AG10803 (cell line): ENCODE results near the gene SRP68.
"Not testable (repeated sequence)": the region's sequence is repeated elsewhere in the genome, so short reads cannot be mapped to it uniquely, and the experiment has no call there.

Experiments used
- DNase-seq: peaks from one replicate; pipeline ENCODE4 v3.0.0; 2010; ENCODE audit warnings: low read depth
- H3K4me3 ChIP-seq: 2 replicates; pipeline ENCODE4 v1.5.1; 2011; ENCODE audit warnings: mild to moderate bottlenecking, low read length, control low read depth
- TF ChIP-seq, protein P1 (sequence below): conservative IDR thresholded peaks from 2 replicates; pipeline ENCODE4 v1.5.1; 2011; ENCODE audit warnings: mild to moderate bottlenecking, low read length, control low read depth, inconsistent platforms

The SRP68 gene

DNA sequence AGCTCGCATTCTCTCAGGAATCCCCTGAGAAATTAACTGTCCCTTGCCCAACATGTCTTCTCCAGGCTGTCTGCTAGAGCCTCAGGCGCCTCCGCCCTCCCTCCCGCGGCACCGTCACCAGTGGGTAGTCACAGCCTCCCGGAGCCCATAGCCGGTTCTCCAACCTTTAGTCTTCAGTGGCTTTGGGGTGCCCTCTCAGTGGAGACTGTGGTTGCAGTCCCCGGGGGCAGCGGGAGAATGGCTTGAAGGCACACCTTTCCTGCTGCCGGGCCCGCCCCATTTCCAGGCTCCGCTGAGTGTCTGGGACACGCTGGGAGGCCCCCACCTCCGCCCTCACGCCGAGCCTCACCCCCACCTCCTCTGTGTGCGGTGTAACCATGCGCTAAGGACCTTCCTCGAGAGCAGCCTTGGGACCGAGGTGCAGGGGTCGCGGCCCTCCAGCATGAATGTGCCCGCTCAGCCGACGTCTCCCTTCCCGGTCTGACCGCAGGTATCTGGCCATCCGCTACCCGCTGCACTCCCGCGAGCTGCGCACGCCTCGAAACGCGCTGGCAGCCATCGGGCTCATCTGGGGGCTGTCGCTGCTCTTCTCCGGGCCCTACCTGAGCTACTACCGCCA lies 3.9 kb upstream of the SRP68 start:
- no peak overlapping the region for H3K4me3 ChIP-seq
- DNase-seq, result no peak
- TF ChIP-seq, protein P1, sequence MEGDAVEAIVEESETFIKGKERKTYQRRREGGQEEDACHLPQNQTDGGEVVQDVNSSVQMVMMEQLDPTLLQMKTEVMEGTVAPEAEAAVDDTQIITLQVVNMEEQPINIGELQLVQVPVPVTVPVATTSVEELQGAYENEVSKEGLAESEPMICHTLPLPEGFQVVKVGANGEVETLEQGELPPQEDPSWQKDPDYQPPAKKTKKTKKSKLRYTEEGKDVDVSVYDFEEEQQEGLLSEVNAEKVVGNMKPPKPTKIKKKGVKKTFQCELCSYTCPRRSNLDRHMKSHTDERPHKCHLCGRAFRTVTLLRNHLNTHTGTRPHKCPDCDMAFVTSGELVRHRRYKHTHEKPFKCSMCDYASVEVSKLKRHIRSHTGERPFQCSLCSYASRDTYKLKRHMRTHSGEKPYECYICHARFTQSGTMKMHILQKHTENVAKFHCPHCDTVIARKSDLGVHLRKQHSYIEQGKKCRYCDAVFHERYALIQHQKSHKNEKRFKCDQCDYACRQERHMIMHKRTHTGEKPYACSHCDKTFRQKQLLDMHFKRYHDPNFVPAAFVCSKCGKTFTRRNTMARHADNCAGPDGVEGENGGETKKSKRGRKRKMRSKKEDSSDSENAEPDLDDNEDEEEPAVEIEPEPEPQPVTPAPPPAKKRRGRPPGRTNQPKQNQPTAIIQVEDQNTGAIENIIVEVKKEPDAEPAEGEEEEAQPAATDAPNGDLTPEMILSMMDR, result no peak

DNA sequence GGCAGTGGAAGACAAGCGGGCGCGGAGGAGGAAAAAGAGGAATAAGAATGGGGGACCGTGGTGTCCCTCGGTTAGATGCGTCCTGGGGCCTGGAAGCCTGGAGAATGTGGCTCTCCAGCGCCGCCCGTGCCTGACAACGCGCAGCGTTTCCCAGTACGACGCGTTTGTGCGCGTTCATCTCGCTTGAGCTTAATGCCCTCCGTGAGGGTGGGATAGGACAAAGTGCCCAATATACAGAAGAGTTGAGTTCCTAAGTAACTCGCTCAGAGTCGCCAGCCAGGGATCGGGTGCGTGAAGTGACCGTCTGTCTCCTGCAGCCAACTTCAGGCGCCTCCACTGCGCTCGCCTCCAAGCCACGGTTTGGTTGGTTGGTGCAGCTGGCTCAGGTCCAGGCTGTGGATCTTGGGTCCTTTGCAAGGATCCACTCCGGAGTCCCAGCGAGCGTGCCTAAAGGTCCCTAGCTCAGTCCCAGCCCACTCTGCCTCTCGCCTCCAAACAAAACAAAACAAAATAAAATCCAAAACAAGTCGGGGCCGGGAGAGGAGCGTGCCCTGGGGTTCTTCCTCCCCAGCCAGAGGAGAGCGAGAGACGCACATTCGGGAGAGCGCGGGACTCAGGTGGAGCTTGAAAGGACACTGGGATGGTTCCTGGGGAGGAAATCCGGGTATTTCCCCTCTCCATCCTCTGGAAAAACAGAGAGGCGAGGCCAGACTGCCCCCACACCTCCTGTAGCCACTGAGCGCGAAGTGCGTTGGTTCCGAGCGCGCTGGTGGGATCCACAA lies 3.2 kb upstream of the SRP68 start:
- no peak for DNase-seq
- no peak overlapping the region for H3K4me3 ChIP-seq
- TF ChIP-seq, protein P1, result no peak

GRCh38 chr17:76074390-76075363 lies 2.4 kb upstream of the SRP68 start, which contains the start of gene GALR2:
GALR2 (plus strand) TSS chr17:76074781; CDS start chr17:76074884, 103 bp downstream.
- H3K4me3 ChIP-seq, result no peak within 1 kb of the TSS
- no peak for DNase-seq
- TF ChIP-seq, protein P1, result no peak

DNA sequence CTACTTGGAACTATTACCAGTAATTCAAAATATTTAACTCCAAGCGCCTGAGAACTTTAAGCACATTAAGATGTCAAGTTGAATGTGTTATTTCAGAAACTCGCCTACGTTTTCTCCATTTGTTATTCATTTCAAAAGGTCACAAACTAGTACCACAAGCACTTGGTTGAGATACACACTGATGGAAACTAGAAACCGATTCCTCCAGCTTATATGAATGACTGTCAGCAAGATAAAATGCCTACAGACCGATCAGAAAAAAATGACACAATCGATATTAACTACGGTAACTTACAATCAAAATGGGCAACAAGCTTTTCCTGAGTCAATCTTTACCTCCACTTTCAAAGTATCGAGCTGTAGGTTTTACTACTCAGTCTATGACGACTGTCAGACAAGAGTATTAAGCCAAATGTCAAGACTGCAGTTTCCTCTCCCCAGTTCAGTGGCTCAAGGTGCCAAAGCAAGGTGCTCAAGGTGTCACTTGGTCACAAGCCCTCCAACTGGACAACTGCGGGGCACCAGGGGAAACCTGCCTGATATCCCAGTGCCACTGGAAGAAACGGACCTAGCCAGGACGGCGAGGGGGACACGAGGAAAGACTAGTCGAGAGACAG lies 678 bp downstream of the SRP68 start:
- peak overlapping the region; percentile 98 for H3K4me3 ChIP-seq
- no peak for DNase-seq
- TF ChIP-seq, protein P1, result no peak

- H3K4me3 ChIP-seq, result no peak overlapping the region
- TF ChIP-seq, protein P1, result no peak
- no peak for DNase-seq
Observed at GRCh38 chr17:76065775-76066174, 6.5 kb downstream of the SRP68 start.

DNA sequence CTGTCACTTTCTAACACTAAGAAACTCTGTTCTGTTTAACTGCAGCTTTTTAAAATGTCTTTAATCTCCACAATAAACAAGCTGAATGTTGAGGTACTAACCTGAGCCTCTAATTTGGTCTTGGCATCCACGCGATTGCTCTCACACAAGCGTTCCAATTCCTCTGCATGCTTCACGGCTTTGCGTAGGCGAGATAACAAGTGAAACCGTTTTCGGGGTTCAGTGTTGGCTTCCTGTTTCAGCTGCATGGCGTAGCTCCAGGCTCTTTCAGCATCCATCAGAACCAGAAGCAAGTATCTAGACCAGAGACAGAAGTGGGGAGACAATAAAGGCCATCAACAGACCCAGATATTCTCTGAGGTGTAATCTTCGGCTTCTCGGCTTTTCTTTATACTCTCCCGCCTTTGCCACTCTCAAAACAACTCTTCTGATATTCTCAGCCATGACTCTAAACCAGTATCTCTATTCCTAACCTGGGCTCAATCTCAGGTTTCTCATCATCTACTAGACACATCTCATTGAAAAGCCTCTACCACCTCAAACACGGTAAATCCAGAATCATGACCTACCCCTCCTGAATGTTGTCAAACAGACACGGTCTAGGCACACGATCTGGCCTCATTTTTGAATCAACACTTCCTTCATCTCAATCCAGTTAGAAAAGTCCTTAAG lies 8.3 kb downstream of the SRP68 start:
- no peak for DNase-seq
- TF ChIP-seq, protein P1, result no peak
- H3K4me3 ChIP-seq, result no peak overlapping the region

DNA sequence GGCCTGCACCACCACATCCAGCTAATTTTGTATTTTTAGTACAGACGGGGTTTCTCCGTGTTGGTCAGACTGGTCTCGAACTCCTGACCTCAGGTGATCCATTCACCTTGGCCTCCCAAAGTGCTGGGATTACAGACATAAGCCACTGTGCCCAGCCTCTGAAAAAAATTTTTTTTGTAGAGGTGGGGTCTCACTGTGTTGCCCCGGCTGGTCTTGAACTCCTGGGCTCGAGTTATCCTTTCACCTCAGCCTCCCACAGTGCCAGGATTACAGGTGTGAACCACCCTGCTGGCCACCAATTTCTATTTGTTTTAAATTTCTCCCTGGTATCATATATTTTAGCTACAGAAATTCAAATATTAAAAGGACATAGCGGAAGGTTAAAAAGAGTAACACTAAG lies 14.1 kb downstream of the SRP68 start:
- not testable (repeated sequence) for DNase-seq, H3K4me3 ChIP-seq
